Stomach (tissue), 4 donors: ENCODE results near the gene NHLRC3.

Experiments
- POLR2A ChIP-seq, 4 donors: fragments of 450-650 bp; IDR thresholded peaks; one replicate each; pipeline ENCODE4 v1.6.1; 2016; ENCODE audit warnings: antibody characterized with exemption in 4 of 4, control low read depth in 2 of 4, mild to moderate bottlenecking in 1 of 4, moderate library complexity in 1 of 4
- POLR2AphosphoS5 ChIP-seq, 3 donors: sonication (generic); formaldehyde crosslinking; IDR thresholded peaks; one replicate each; pipeline ENCODE4 v1.6.1; 2016; ENCODE audit warnings: antibody characterized with exemption in 3 of 3
- TF ChIP-seq, protein P1 (sequence below), 7 experiments: fragments of 450-650 bp in 4 of 7; fragments of 200-600 bp in 3 of 7; sonication (generic) in 3 of 7; IDR thresholded peaks; one replicate each; pipeline ENCODE4 v1.5.1; 2016 to 2019; ENCODE audit warnings: antibody characterized with exemption in 7 of 7, control low read depth in 2 of 7, mild to moderate bottlenecking in 1 of 7

DNA sequence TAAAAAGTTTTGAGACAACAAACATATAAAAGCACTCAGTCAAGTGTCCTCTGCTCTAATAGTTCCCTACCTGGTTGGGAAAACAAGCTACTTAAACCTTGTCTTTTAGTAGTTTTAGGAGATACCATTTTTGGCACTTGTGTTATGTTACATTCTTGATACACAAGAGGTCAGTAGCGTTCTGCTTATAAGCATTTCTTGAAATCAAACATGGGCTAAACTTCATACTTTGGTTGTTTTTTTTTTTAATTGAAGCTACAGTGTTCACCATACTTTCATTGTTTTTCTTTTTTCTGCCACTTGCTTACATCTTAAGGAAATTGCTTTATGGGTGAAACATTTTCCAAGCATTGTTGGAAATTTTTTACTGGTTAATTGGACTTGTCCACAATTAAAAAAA is 12.9 kb downstream of the NHLRC3 start:
- TF ChIP-seq POLR2AphosphoS5 (IDR thresholded peaks at IDR 0.05) (no peak), POLR2A (IDR thresholded peaks at IDR 0.05) (no peak)
- TF ChIP-seq, protein P1, sequence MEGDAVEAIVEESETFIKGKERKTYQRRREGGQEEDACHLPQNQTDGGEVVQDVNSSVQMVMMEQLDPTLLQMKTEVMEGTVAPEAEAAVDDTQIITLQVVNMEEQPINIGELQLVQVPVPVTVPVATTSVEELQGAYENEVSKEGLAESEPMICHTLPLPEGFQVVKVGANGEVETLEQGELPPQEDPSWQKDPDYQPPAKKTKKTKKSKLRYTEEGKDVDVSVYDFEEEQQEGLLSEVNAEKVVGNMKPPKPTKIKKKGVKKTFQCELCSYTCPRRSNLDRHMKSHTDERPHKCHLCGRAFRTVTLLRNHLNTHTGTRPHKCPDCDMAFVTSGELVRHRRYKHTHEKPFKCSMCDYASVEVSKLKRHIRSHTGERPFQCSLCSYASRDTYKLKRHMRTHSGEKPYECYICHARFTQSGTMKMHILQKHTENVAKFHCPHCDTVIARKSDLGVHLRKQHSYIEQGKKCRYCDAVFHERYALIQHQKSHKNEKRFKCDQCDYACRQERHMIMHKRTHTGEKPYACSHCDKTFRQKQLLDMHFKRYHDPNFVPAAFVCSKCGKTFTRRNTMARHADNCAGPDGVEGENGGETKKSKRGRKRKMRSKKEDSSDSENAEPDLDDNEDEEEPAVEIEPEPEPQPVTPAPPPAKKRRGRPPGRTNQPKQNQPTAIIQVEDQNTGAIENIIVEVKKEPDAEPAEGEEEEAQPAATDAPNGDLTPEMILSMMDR (IDR thresholded peaks at IDR 0.05), result no peak
